Glomerular endothelial cell (primary cell): ENCODE results near the gene SOX8. TPM values are rescaled to one million over a fixed set of nuclear protein-coding genes. Genes with fewer than 3 reads are reported as not detected.

Experiments
- total RNA-seq: library from RNA; depleted of rRNA; stranded (reverse); fragments of >200 nt; gene quantifications from 2 replicates; pipeline ENCODE4 v1.2.3, GENCODE V29; 2015

The SOX8 gene
- total RNA-seq, 1 donor from 2014 or later = 0.06 TPM

Other genes starting within 250 kb of the SOX8 start
- gene CIAO3, start 240.8 kb upstream of the SOX8 start, total RNA-seq = 33.7 and 34.3 TPM in 2 replicates
- 2.1 and 2.4 TPM in 2 replicates for gene MSLN, start 221.0 kb upstream of the SOX8 start, total RNA-seq
- 35.9 and 42.1 TPM in 2 replicates for gene RPUSD1, start 193.4 kb upstream of the SOX8 start, total RNA-seq
- 7.3 and 24.3 TPM in 2 replicates for gene CHTF18, start 193.2 kb upstream of the SOX8 start, total RNA-seq
- gene GNG13, start 181.0 kb upstream of the SOX8 start, total RNA-seq = not detected in 2 replicates
- 25.2 and 36.6 TPM in 2 replicates for gene LMF1, start 10.8 kb upstream of the SOX8 start, total RNA-seq
- not detected in 2 replicates for gene SSTR5, start 91.0 kb downstream of the SOX8 start, total RNA-seq
- gene C1QTNF8, start 114.5 kb downstream of the SOX8 start, total RNA-seq = not detected in 2 replicates
- gene CACNA1H, start 171.3 kb downstream of the SOX8 start, total RNA-seq = 0.15 and 1.3 TPM in 2 replicates
- not detected in 2 replicates for gene TPSG1, start 243.5 kb downstream of the SOX8 start, total RNA-seq
- not detected in 2 replicates for gene TPSB2, start 248.4 kb downstream of the SOX8 start, total RNA-seq